MM.1S (cell line): ENCODE measurements around the gene NEK8.

Experiments used
- DNase-seq: peaks from one replicate; pipeline ENCODE4 v3.0.0-alpha.2; 2015
- H2AFZ ChIP-seq: fragments of 300-600 bp; sonication (generic); 2 replicates; pipeline ENCODE4 v1.6.0; 2016; ENCODE audit warnings: antibody characterized with exemption, low read length
- H3F3A ChIP-seq: fragments of 300-600 bp; sonication (generic); 2 replicates; pipeline ENCODE4 v1.6.1; 2016; ENCODE audit warnings: mild to moderate bottlenecking, antibody characterized with exemption, low read length, moderate library complexity, mixed read lengths; ENCODE audit not compliant: insufficient read depth
- H3K27ac ChIP-seq: fragments of 300-600 bp; sonication (generic); 2 replicates; pipeline ENCODE4 v1.5.1; 2016; ENCODE audit warnings: mild to moderate bottlenecking, low read length
- H3K27me3 ChIP-seq: fragments of 300-600 bp; sonication (generic); replicated peaks from 2 replicates; pipeline ENCODE4 v1.6.0; 2016; ENCODE audit warnings: low read length; ENCODE audit not compliant: insufficient read depth
- H3K36me3 ChIP-seq: fragments of 300-600 bp; sonication (generic); replicated peaks from 2 replicates; pipeline ENCODE4 v1.6.1; 2016; ENCODE audit warnings: mild to moderate bottlenecking, low read length, mixed read lengths; ENCODE audit not compliant: insufficient read depth
- H3K4me1 ChIP-seq: fragments of 300-600 bp; sonication (generic); 2 replicates; pipeline ENCODE4 v1.6.1; 2016; ENCODE audit warnings: low read length, mixed read lengths
- H3K4me2 ChIP-seq: fragments of 300-600 bp; sonication (generic); 2 replicates; pipeline ENCODE4 v1.6.0; 2016; ENCODE audit warnings: low read depth, low read length
- H3K4me3 ChIP-seq: fragments of 300-600 bp; sonication (generic); 2 replicates; pipeline ENCODE4 v1.5.1; 2016; ENCODE audit warnings: low read length, mixed read lengths
- H3K79me2 ChIP-seq: fragments of 300-600 bp; sonication (generic); 2 replicates; pipeline ENCODE4 v1.6.1; 2016; ENCODE audit warnings: mixed run types, low read length, mixed read lengths
- H3K9ac ChIP-seq: fragments of 300-600 bp; sonication (generic); 2 replicates; pipeline ENCODE4 v1.6.1; 2016; ENCODE audit warnings: low read length, mixed read lengths
- H3K9me2 ChIP-seq: fragments of 300-600 bp; sonication (generic); replicated peaks from 2 replicates; pipeline ENCODE4 v1.6.1; 2016; ENCODE audit warnings: mild to moderate bottlenecking, low read length, mixed read lengths; ENCODE audit not compliant: insufficient read depth
- H3K9me3 ChIP-seq: fragments of 300-600 bp; sonication (generic); replicated peaks from 2 replicates; pipeline ENCODE4 v1.6.1; 2016; ENCODE audit warnings: mild to moderate bottlenecking, low read length, mixed read lengths; ENCODE audit not compliant: insufficient read depth
- H4K20me1 ChIP-seq: fragments of 300-600 bp; sonication (generic); 2 replicates; pipeline ENCODE4 v1.6.1; 2016; ENCODE audit warnings: mild to moderate bottlenecking, low read length, moderate library complexity, mixed read lengths; ENCODE audit not compliant: insufficient read depth
- CTCF ChIP-seq: fragments of 300-600 bp; sonication (generic); IDR thresholded peaks from 2 replicates; pipeline ENCODE4 v1.5.1; 2016; ENCODE audit warnings: antibody characterized with exemption, low read length, mixed read lengths
- EZH2 ChIP-seq: fragments of 300-600 bp; sonication (generic); optimal IDR thresholded peaks from 2 replicates; pipeline ENCODE3; 2017; ENCODE audit warnings: low read depth, mild to moderate bottlenecking, antibody characterized with exemption, low read length, mixed read lengths
- EZH2phosphoT487 ChIP-seq: fragments of 300-600 bp; sonication (generic); IDR thresholded peaks from 2 replicates; pipeline ENCODE4 v1.6.1; 2018; ENCODE audit warnings: antibody characterized with exemption, low read length

Gene NEK8

GRCh38 chr17:28712032-28712704, 16.4 kb upstream of the NEK8 start:
- TF ChIP-seq EZH2phosphoT487 = no peak
- no peak for TF ChIP-seq CTCF
- TF ChIP-seq EZH2 = no peak
- Histone ChIP-seq H2AFZ (peak overlapping the region; percentile 100; the same call in 1 of the 2 replicates), H3K27me3 (peaks cover 50% of the 10 kb centered on the region), H3K36me3 (no peaks in the 10 kb centered on the region), H3K9me2 (no peaks in the 10 kb centered on the region), H3K4me3 (peak overlapping the region; percentile 79; the same call in 1 of the 2 replicates), H4K20me1 (no peaks in the 10 kb centered on the region), H3K9me3 (no peaks in the 10 kb centered on the region), H3K79me2 (no peaks in the 10 kb centered on the region), H3K27ac (no peak overlapping the region), H3K4me1 (0 out of 2 replicates have a peak, but pooled peaks cover 3% of the 10 kb centered on the region), H3K4me2 (peak overlapping the region; percentile 86; the same call in 1 of the 2 replicates), H3K9ac (peak overlapping the region; percentile 61; the same call in 1 of the 2 replicates), H3F3A (0 out of 2 replicates have a peak, but pooled peaks cover 4% of the 10 kb centered on the region)
- no peak for DNase-seq

- no peaks in the 10 kb centered on the region for H3K36me3 ChIP-seq
- H3K9ac ChIP-seq = no peak overlapping the region
- no peak for DNase-seq
- no peaks in the 10 kb centered on the region for H3K79me2 ChIP-seq
- no peak overlapping the region for H2AFZ ChIP-seq
- H3K4me2 ChIP-seq = no peak overlapping the region
- H3K4me3 ChIP-seq = no peak overlapping the region
- no peaks in the 10 kb centered on the region for H4K20me1 ChIP-seq
- H3K9me2 ChIP-seq = no peaks in the 10 kb centered on the region
- 0 out of 2 replicates have a peak, but pooled peaks cover 4% of the 10 kb centered on the region for H3F3A ChIP-seq
- no peaks in the 10 kb centered on the region for H3K9me3 ChIP-seq
- H3K4me1 ChIP-seq = 0 out of 2 replicates have a peak, but pooled peaks cover 3% of the 10 kb centered on the region
- no peak for TF ChIP-seq EZH2phosphoT487
- no peak for TF ChIP-seq CTCF
- no peak for TF ChIP-seq EZH2
- no peak overlapping the region for H3K27ac ChIP-seq
- H3K27me3 ChIP-seq = peaks cover 56% of the 10 kb centered on the region
Observed at GRCh38 chr17:28712705-28713415, 15.7 kb upstream of the NEK8 start.

GRCh38 chr17:28714281-28714680, 14.3 kb upstream of the NEK8 start:
- H3F3A ChIP-seq = 0 out of 2 replicates have a peak, but pooled peaks cover 4% of the 10 kb centered on the region

More at GRCh38 chr17:28714281-28714680, 14.3 kb upstream of the NEK8 start:
- H3K36me3 ChIP-seq = no peaks in the 10 kb centered on the region
- H3K79me2 ChIP-seq = no peaks in the 10 kb centered on the region
- no peak overlapping the region for H3K27ac ChIP-seq
- no peaks in the 10 kb centered on the region for H4K20me1 ChIP-seq
- H3K4me2 ChIP-seq = no peak overlapping the region
- no peak for DNase-seq
- H2AFZ ChIP-seq = no peak overlapping the region
- no peaks in the 10 kb centered on the region for H3K9me2 ChIP-seq
- TF ChIP-seq EZH2 (no peak), EZH2phosphoT487 (no peak), CTCF (no peak)
- H3K27me3 ChIP-seq = peaks cover 65% of the 10 kb centered on the region
- no peak overlapping the region for H3K9ac ChIP-seq
- 0 out of 2 replicates have a peak, but pooled peaks cover 3% of the 10 kb centered on the region for H3K4me1 ChIP-seq
- H3K9me3 ChIP-seq = no peaks in the 10 kb centered on the region
- H3K4me3 ChIP-seq = no peak overlapping the region
